HG03135 (cell line): ENCODE measurements around the gene ZNF644.
"Not testable (repeated sequence)": the region's sequence is repeated elsewhere in the genome, so short reads cannot be mapped to it uniquely, and the experiment has no call there.

Source experiments
- ATAC-seq: cut with Tn5 transposase; IDR thresholded peaks from one replicate; pipeline ENCODE4 v1.9.1; 2021; ENCODE audit warnings: mild to moderate bottlenecking, moderate library complexity; ENCODE audit not compliant: unreplicated experiment

ZNF644 gene

DNA sequence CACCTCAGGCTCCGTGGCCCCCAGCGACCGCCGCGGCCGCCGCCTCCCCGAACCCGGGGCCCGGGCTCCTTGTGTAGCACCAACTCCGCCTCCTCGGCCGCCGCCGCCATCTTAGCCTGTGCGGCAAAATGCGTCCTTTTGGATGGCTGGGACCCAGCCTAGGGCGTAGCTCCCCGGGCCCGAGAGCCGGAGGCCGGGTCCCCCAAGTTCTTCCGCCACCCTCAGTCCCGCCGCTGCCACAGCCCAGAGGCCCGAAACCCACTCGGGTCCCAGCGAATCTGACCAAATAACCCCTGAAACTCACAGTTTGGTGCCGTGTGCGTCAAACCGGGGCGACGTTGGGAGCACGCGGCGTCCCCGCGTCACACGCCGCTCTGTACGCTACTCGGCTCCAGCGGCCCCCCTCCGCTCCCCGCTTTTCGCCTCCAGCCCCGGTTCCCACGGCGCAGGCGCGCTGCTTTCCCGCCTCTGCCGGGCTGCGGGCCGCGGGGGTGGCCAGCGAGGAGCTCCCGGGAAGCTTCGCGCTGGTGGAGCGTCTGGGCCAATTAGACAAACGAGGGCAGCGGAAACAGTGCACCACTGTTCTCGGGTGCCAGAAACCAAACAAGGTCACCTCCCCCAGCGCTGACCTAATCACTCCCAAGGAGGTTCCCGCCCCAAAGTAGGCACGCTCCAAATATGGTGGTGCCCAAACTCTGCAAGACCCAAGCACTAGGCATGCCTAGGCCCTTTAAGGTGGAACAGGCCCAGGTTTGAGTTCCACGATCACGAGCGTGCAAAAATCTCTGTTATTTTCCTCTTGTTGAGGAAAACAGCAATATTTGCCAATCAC is at the start of gene ZNF644:
Gene ZNF644 (minus strand): TSS at position 350 of the 832 bp plus-strand sequence. CDS start 39,682 bp downstream, outside the sequence.
- ATAC-seq: peak; percentile 82

DNA sequence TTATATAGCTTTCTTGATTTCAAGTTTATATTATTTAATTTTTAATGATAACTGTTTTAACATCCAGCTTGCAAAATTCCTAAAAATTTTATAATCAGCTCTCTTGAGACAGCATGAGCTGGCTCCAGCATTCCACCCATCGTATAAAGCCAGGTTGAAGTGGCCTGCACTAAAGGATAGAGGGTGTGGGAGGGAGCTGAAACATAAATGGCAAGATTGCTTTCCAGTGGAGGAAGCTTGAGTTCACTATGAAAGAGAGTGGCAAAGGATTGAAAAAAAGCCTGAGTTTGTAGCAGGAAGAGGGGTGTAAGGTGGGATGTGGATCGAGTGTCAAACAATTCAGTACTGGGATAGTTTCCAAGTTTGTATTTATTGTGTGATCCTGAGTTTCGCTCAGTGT is 48.5 kb upstream of the ZNF644 start:
- ATAC-seq: no peak

DNA sequence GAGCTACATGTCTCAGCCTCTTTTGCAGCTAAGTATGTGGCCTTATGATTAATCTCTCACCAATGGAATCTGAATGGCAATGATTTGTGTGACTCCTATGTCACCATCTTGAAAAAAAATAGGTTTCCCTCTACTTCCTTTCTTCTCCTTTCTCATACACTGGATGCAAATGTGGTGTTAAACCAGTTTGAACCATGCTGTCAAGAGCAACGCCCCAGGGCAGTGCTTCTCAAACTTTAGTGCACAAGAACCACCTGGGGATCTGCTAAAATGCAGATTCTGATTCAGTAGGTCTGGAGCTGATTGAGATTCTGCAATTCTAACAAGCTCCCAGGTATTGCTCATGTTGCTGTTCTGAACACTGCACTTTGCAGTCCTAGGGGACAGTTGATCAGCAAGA is 44.7 kb upstream of the ZNF644 start:
- ATAC-seq: no peak

DNA sequence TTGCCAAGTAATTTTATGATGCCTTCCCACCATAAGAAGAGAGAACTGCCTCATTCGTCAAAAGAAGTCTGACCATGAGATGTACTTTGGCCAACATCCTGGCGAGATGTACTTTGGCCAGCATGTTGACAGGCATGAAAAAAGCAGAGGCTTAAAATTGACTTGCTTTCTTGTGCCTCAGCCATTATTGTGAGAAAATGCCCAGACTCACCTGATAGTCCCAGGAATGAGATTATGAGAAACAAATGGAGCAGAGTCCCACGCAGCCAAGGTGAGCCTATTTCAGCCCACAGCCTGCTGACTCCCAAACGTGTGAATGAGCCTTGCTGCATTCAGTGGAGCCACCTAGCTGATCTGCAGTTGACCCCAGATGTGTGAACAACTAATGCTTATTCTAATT is 43.5 kb upstream of the ZNF644 start:
- ATAC-seq: no peak

GRCh38 chr1:91063403-91063802 is 41.6 kb upstream of the ZNF644 start:
- ATAC-seq: not testable (repeated sequence)

- no peak for ATAC-seq
Observed at GRCh38 chr1:91059157-91059556, 37.3 kb upstream of the ZNF644 start.

- ATAC-seq: no peak
Observed at GRCh38 chr1:91057784-91058183, 35.9 kb upstream of the ZNF644 start.

GRCh38 chr1:91054780-91055481 is 33.1 kb upstream of the ZNF644 start:
- peak; percentile 89 for ATAC-seq

DNA sequence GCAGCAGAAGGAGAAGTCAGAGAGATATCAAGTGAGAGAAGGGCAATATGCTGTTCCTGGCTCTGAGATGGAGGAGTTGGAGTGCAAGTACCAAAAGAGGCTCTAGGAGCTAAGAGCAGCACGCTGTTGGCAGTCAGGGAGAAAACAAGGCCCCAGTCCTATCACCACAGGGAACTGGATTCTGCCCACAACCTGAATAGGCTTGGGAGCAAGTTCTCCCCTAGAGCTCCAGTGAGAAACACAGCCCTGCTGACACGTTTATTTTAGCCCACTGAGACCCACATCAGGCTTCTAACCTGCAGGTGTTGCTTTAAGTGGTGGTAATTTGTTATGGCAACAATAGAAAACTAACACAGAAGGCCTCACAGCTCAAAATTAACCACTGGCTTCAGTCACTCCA is 31.8 kb upstream of the ZNF644 start:
- ATAC-seq: no peak

DNA sequence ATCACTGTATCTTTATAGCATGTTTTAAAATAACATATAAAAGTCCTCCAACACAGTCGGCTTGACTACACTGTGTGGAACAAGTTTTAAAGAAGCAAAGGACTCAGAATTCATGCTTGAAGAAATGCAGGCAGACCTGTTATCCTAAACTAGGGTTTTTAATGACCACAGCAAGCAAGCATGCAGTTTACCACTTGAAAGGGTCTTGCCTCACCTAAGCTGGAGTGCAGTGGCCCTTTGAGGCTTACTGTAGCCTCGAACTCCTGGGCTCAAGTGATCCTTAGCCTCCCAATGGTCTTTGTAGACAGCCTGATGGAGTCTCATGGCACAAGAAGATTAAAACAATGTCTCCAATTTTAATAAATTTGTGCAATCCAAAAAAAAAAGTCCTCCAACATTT is 27.7 kb upstream of the ZNF644 start:
- ATAC-seq: not testable (repeated sequence)

- no peak for ATAC-seq
Observed at GRCh38 chr1:91046766-91047165, 24.9 kb upstream of the ZNF644 start.

GRCh38 chr1:91045284-91045683 is 23.4 kb upstream of the ZNF644 start:
- no peak for ATAC-seq

DNA sequence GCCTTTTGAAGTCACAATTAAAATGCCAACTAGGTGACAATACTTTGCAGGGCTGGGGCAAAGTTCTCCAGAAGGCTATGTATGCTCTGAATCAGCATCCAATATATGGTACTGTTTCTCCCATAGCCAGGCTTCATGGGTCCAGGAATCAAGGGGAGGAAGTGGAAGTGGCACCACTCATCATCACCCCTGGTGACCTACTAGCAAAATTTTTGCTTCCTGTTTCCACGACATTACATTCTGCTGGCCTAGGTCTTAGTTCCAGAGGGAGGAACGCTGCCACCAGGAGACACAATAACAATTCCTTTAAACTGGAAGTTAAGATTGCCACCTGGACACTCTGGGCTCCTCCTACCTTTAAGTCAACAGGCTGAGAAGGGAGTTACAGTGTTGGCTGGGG is 22.9 kb upstream of the ZNF644 start:
- not testable (repeated sequence) for ATAC-seq

GRCh38 chr1:91042372-91042771 is 20.5 kb upstream of the ZNF644 start:
- not testable (repeated sequence) for ATAC-seq

DNA sequence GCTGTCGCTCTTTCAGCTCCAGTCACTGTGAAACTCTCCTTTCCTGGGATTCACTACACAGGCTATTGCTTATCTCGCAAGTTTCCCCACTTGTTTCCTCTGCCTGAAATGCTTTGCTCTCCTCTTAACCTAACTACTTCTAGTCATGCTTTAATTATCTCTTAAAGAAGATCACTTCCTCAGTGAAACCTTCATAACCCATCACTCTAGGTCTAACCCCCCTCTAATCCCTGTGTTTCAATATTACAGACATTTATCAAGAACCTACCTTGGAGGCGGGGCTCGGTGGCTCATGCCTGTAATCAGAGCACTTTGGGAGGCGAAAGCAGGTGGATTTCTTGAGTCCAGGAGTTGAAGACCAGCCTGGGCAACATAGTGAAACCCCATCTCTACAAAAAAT is 16.7 kb upstream of the ZNF644 start:
- ATAC-seq: no peak

DNA sequence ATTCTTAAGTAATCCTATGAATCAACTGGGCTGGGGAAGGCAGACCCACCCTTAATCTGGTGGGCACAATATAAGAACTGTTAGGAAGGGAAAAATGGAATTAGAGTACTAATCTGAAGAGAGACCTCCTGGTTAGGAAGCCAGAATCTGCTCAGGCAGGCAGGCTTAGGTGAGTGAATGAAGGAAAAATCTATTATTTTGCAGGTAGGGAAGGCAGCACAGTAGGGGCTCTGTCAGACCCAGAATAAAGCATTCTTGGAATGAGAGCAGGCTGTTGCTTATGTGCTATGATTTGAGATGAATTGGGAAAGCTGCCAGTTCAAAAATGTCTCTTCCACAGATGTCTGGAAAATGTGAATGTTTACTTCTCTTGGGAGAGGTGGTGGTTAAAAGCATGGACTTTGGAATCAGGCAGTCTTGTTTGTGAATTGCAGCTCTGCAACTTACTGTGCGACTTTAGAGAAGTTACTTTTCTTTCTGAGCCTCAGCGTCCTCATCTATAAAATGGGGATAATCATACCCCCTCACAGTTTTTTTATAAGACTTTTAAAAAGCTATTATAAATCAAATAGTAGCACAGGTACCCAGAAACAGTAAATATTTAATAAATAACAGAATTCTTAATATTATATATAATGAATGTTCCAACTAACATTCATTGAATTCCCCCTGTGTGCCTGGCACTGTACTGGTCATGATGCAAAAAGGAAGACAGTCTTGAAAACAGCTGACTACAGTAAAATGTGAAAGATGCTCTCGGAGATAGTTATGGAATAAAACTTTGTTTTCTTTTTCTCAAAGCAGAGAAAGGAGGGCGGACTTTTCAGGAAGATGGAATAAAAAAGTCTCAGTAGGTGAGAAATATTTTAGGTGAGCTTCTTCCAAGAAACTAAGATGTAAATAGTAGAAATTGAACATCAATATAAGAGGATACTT is 15.3 kb upstream of the ZNF644 start:
- no peak for ATAC-seq

- no peak for ATAC-seq
Observed at GRCh38 chr1:91032349-91032748, 10.5 kb upstream of the ZNF644 start.

GRCh38 chr1:91031081-91031480 is 9.2 kb upstream of the ZNF644 start:
- ATAC-seq: no peak

GRCh38 chr1:91026777-91027176 is 4.9 kb upstream of the ZNF644 start:
- ATAC-seq: no peak

- no peak for ATAC-seq
Observed at GRCh38 chr1:91026320-91026719, 4.5 kb upstream of the ZNF644 start.

DNA sequence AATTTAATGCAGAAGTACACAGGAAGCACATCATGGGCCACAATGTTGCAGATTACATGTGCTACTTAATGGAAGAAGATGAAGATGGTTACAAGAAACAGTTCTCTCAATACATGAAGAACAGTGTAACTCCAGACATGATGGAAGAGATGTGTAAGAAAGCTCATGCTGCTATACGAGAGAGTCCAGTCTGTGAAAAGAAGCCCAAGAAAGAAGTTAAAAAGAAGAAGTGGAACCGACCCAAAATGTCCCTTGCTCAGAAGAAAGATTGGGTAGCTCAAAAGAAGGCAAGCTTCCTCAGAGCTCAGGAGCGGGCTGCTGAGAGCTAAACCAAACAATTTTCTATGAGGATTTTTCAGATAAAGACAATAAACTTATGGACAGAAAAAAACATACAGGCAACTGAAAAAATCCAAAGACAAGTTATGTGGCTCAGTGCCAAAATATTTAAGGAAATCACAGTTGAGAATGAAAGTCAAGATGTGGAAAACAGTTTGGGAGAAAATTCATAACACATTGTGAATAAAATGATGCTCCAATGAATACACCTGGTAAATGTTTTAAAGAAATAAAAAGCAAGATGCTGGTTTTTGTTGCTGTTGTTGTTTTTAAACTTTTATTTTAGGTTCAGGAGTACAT is 2.8 kb upstream of the ZNF644 start:
- no peak for ATAC-seq
